KOPT-K1 (cell line): Measurements from ENCODE around the gene ERVFRD-1.

Experiments
- H3K27ac ChIP-seq: fragments of 200-600 bp; sonication (generic); 2 replicates; pipeline ENCODE4 v1.5.1; 2016; ENCODE audit warnings: antibody characterized with exemption, mild to moderate bottlenecking, low read depth, low read length; ENCODE audit not compliant: poor library complexity, severe bottlenecking
- H3K36me3 ChIP-seq: fragments of 200-600 bp; sonication (generic); 2 replicates; pipeline ENCODE4 v1.5.1; 2017; ENCODE audit warnings: antibody characterized with exemption, mild to moderate bottlenecking, low read length, moderate library complexity; ENCODE audit not compliant: insufficient read depth
- H3K9me3 ChIP-seq: fragments of 200-600 bp; sonication (generic); 2 replicates; pipeline ENCODE4 v1.5.1; 2017; ENCODE audit warnings: antibody characterized with exemption, low read length, mild to moderate bottlenecking; ENCODE audit not compliant: insufficient read depth, poor library complexity, severe bottlenecking

The ERVFRD-1 gene, protein sequence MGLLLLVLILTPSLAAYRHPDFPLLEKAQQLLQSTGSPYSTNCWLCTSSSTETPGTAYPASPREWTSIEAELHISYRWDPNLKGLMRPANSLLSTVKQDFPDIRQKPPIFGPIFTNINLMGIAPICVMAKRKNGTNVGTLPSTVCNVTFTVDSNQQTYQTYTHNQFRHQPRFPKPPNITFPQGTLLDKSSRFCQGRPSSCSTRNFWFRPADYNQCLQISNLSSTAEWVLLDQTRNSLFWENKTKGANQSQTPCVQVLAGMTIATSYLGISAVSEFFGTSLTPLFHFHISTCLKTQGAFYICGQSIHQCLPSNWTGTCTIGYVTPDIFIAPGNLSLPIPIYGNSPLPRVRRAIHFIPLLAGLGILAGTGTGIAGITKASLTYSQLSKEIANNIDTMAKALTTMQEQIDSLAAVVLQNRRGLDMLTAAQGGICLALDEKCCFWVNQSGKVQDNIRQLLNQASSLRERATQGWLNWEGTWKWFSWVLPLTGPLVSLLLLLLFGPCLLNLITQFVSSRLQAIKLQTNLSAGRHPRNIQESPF

DNA sequence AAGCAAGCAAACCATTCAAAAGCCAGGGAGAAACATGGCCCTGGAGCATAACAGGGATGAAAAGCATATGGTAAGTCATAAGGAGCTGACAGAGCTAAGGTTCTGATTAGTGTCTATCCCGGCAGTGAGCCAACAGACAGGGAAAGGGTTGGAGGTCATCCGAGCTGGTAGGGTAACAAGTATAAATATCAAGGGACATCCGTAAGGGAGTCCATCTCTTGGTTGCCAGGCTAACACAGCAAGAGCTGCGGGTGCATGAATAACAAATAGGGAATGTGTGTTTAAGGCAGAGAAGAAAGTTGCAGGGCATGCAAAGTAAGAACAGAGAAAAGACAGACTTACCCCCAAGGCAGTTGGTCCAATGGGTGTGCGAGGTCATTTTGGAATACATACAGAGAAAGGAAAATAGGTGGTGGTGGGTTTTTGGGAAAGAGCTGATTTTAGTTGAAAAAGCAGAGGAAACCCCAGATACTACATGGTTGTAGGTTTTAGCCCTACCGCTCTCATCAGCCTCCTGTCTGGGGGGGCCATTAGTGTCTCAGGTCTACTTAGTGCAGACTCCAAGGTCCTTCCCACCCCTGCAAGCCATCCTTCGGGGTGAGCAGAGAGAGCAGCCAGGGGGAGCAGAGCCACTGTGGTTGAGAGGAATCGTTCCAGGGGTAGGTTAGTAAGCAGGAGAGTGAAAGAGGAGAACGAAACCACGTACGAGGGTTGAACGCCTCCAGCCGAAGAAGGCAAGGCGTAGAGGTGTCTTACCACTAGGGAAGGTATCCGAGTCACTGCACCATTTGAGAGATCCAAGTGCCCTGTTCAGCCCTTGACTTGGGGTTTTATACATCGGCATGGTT lies at the start of gene ERVFRD-1:
ERVFRD-1 (minus strand) TSS at position 805 of the 848 bp plus-strand sequence. CDS start 6,415 bp downstream, outside the sequence.
- H3K9me3 ChIP-seq: no peaks in the 10 kb centered on the region
- no peaks in the 10 kb centered on the region for H3K36me3 ChIP-seq
- peak within 1 kb of the TSS; percentile 59 for H3K27ac ChIP-seq

GRCh38 chr6:11160199-11160598 lies 48.7 kb upstream of the ERVFRD-1 start:
- Histone ChIP-seq H3K36me3 (no peaks in the 10 kb centered on the region), H3K9me3 (no peaks in the 10 kb centered on the region), H3K27ac (no peak overlapping the region)

- H3K9me3 ChIP-seq: no peaks in the 10 kb centered on the region
- no peak overlapping the region for H3K27ac ChIP-seq
- H3K36me3 ChIP-seq: no peaks in the 10 kb centered on the region
These were observed 44.1 kb upstream of the ERVFRD-1 start for GRCh38 chr6:11155589-11155988.

GRCh38 chr6:11153447-11153846 lies 41.9 kb upstream of the ERVFRD-1 start:
- Histone ChIP-seq H3K27ac (no peak overlapping the region), H3K36me3 (no peaks in the 10 kb centered on the region), H3K9me3 (no peaks in the 10 kb centered on the region)

- no peak overlapping the region for H3K27ac ChIP-seq
- no peaks in the 10 kb centered on the region for H3K36me3 ChIP-seq
- no peaks in the 10 kb centered on the region for H3K9me3 ChIP-seq
These were observed 41.1 kb upstream of the ERVFRD-1 start for GRCh38 chr6:11152581-11152980.

DNA sequence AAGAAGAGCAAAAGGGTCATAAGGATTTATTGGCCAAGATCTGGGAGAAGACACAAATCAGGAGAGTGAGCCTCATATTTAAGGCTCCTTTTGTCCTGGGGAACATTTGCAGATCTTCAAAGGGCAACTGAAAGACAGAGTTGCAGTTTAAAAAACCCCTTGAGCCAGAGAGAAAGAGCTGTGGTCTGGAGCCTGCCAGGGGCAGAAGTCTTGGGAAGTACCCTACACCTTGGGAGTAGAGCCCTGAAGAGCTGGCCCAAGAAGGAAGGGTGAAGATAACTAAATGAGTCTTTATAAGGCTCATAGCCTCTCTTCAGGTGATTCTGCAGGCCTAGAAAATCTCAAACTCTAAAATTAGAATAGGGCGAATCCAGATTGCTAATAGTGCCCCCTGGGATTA lies 40.0 kb upstream of the ERVFRD-1 start:
- no peak overlapping the region for H3K27ac ChIP-seq
- no peaks in the 10 kb centered on the region for H3K36me3 ChIP-seq
- H3K9me3 ChIP-seq: no peaks in the 10 kb centered on the region

DNA sequence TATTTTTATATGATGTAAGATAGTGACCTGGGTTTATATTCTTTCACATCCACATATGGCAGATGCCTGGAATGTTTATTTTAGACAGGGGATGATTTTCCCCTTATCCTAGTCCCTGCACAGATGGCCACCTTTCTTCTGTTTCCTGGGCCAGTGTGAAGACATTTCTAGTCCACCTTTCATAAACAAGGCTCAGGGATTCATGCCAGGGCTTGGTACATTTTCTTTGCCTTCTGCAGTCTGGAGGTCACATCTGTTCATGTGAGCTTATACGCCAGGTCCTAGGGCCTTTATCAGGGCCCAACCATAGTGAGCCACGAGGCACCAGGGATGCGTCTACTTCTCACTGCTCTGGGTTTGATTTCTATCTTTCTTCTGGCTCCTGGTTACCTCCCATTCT lies 38.0 kb upstream of the ERVFRD-1 start:
- H3K27ac ChIP-seq: no peak overlapping the region
- H3K36me3 ChIP-seq: no peaks in the 10 kb centered on the region
- no peaks in the 10 kb centered on the region for H3K9me3 ChIP-seq

DNA sequence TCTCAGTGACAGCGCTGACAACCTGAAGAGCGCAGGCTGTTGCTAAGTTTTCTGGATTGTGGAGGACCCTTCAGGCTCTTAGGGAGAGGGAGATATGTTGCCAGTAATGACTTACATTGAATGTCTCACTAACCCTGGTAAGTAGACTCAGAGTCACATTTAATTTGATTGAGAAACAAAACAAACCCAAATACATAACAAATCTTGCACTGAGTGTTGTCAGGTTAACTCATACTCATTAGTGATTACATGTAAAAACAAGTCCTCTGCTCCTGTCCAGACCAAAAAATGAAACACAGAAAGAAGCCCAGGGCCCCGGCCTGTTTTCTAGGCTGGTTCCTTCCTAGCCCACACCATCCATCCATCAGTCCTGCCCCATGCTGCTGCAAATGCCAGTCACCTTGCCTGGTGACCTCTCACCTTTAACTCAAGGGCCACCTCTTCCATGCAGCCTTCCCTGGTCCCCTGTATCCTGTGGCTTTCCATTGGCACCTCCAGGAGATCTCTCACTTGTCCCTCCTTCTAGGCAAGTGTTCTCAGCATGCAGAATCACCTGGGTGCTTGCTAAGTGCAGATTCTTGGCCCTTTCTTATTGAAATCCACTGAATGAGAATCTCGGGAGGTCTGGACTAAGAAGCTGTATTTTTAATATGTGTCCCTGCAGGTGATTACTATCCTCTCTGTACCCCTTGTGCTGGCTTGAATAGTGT lies 34.7 kb upstream of the ERVFRD-1 start:
- no peaks in the 10 kb centered on the region for H3K9me3 ChIP-seq
- H3K27ac ChIP-seq: no peak overlapping the region
- H3K36me3 ChIP-seq: no peaks in the 10 kb centered on the region

- no peak overlapping the region for H3K27ac ChIP-seq
- no peaks in the 10 kb centered on the region for H3K9me3 ChIP-seq
- H3K36me3 ChIP-seq: no peaks in the 10 kb centered on the region
These were observed 32.9 kb upstream of the ERVFRD-1 start for GRCh38 chr6:11144393-11144851.

- no peaks in the 10 kb centered on the region for H3K9me3 ChIP-seq
- H3K36me3 ChIP-seq: no peaks in the 10 kb centered on the region
- no peak overlapping the region for H3K27ac ChIP-seq
These were observed 32.2 kb upstream of the ERVFRD-1 start for GRCh38 chr6:11143394-11144371.

GRCh38 chr6:11142296-11143027 lies 30.9 kb upstream of the ERVFRD-1 start:
- Histone ChIP-seq H3K27ac (no peak overlapping the region), H3K36me3 (no peaks in the 10 kb centered on the region), H3K9me3 (no peaks in the 10 kb centered on the region)

- Histone ChIP-seq H3K9me3 (no peaks in the 10 kb centered on the region), H3K36me3 (peaks cover 2% of the 10 kb centered on the region; the same call in 1 of the 2 replicates), H3K27ac (no peak overlapping the region)
These were observed 29.8 kb upstream of the ERVFRD-1 start for GRCh38 chr6:11141295-11141694.

- no peaks in the 10 kb centered on the region for H3K9me3 ChIP-seq
- peaks cover 14% of the 10 kb centered on the region for H3K36me3 ChIP-seq
- H3K27ac ChIP-seq: no peak overlapping the region
These were observed 28.5 kb upstream of the ERVFRD-1 start for GRCh38 chr6:11140056-11140455.
